Daoy (cell line): ENCODE measurements around the gene OTX1. TPM values are rescaled to one million over a fixed set of nuclear protein-coding genes. Genes with fewer than 3 reads are reported as not detected.
"Not testable (repeated sequence)": the region's sequence is repeated elsewhere in the genome, so short reads cannot be mapped to it uniquely, and the experiment has no call there.

Experiments used
- DNase-seq: peaks from one replicate; pipeline ENCODE4 v3.0.0-alpha.2; 2015; ENCODE audit warnings: low read depth
- total RNA-seq: library from RNA; depleted of rRNA; stranded (reverse); fragments of >200 nt; shearing (Covaris generic); gene quantifications from 2 replicates; pipeline ENCODE4 v1.2.3, GENCODE V29; 2014

Gene OTX1
- total RNA-seq, 1 experiment from 2014 or later = 0.17 TPM

DNA sequence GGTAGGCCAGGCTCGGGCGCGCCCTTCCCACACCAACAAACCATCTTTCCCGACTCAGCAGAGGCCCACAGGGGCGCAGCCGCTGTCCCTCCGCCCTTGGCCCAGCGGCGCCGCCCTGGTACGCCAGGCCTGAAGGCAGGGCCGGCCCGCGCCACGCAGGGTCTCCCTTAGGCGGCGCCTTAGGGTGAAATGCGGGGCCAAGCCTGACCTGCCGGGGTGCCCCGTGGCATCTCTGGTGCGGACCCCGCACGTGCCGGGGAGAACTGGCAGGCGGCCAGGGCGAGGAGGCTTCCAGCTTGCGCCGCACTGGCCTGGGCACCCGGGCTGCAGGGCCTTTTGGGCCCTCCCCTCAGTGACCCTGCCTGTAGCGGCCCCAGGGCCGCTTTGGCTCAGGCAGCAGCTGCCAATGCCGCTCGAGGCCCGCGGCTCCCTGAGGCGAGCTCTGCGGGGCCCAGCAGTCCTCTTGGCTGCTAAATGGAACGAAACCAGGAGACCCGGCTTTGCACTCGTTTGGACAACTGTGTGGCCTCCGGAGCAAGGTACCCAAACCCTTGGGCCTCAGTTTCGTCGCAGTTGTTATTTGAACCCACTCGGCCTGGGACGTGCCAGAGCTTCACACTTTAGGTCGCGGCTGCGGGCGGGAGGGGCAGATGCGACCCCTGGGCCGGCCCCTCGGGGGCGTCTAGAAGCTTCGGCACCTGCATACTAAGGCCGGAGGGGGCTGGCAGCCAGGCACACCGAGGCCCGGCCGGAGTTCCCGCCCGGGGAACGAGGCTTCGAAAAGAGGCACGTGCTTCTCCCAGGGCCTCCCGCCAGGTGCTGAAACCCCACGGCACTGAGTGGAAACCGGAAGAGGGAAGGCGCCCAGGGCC is 8.5 kb downstream of the OTX1 start:
- DNase-seq = no peak

DNA sequence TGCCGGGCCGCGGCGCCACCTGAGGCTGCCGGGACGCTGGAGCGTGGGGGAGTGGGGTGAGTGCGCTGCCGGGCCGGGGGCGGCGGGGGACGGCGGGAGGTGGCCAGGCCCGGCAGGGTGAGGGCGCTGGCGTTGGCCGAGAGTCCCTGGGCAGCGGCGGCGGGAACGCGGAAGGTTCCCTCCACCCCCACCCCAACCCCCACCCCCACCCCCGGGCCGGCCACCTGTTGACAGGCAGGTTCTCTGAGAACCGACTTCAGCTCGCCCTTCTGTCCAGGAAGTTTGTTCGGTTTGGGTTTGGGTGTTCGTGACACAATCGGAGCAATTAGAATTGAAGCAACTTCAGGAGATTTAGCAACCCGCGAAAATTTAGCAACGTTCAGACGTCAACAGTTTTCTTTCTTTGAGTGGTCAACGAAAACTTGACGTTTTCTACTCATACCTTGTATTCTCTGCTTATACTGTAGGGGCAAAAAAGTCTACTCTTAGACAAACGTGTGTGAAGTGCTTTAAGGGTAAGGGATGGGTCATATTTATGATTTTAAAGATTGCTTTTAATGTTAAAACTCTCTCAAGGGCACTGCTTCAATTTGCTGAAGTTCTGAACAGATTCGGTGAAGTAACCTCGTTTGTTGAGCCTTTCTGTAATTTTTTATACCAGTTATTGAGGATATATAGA is 9.3 kb downstream of the OTX1 start:
- no peak for DNase-seq

DNA sequence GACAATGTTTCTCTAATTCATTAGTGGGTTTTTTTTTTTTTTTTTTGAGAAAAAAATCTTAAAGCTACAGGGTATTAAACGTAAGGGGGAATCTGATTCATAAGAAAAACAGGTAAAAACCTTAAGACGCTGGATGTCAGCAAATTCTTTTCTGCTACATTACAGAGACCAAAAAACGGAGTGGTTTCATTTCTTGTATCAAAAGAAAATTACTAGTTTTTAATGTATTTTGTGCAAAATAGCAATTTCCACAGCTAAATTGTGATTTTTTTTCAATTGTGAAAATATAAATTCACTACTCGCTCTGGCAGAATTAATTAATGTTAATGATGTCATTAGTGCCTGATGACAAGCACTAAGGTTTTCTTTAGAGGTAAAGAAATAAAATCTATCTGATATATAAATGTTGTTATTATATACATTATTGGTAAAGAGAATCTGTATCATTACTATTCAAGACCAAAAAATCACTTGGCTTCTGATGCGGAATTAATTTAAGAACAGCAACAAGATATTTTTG is 9.9 kb downstream of the OTX1 start:
- DNase-seq = no peak

GRCh38 chr2:63064197-63064596 is 13.6 kb downstream of the OTX1 start:
- no peak for DNase-seq

- no peak for DNase-seq
Observed at GRCh38 chr2:63064661-63065060, 14.0 kb downstream of the OTX1 start.

GRCh38 chr2:63066265-63066664 is 15.6 kb downstream of the OTX1 start:
- no peak for DNase-seq

DNA sequence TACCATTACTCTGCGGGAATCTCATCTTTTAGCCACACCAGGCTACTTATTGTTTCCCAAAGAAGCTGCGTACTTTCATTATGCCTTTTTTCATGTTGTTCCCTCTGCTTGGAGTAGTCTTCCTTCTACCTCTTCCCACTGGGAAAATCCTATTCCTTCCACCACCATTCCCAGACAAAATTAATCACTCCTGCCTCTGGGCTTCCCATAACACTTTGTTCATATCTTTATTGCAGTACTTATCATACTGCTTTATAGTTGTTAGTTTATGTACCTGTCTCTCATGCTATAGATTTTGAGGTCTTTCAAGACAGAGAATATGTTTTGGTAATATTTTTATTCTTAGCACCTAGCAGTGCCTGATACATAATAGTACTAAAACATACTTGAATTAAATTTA is 16.2 kb downstream of the OTX1 start:
- DNase-seq = no peak

DNA sequence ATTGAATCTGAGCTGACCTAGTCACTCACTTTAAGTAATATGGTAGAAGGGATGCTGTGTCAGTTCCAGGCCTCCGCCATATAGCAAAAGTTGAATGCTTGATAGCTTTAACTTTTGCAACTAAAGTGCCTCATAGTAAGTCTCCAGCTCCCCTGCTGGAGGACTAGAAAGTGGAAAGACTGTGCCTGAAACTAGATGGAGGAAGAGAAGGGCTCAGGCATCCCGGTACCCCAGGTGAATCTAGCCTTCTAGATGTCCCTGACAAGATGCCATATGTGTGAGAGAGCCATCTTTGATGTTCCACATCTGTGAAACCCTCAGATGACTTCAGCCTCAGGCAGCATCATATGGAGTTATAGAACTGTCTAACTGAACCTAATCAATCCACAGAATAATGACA is 21.0 kb downstream of the OTX1 start:
- no peak for DNase-seq

- DNase-seq = no peak
Observed at GRCh38 chr2:63073994-63074393, 23.4 kb downstream of the OTX1 start.

GRCh38 chr2:63074399-63074798 is 23.8 kb downstream of the OTX1 start:
- not testable (repeated sequence) for DNase-seq

- peak; percentile 21 for DNase-seq
Observed at GRCh38 chr2:63078852-63079606, 28.4 kb downstream of the OTX1 start.

DNA sequence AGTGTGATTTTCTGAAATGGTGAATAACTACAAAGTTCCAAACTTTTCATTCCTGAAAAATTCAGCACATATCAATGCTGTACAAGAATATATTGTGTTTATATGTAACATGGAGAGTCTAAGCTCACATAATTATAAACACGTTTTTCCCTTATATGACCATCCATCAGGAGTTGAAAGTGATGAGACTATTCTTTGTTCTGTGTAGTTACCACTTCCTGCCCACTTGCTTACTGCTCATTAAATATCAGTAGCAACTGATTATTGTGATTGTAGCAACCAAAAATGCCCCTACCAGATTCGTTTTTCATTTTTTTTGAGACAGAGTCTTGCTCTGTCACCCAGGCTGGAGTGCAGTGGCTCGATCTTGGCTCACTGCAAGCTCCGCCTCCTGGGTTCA is 30.8 kb downstream of the OTX1 start:
- no peak for DNase-seq

- DNase-seq = no peak
Observed at GRCh38 chr2:63086687-63087086, 36.1 kb downstream of the OTX1 start.

DNA sequence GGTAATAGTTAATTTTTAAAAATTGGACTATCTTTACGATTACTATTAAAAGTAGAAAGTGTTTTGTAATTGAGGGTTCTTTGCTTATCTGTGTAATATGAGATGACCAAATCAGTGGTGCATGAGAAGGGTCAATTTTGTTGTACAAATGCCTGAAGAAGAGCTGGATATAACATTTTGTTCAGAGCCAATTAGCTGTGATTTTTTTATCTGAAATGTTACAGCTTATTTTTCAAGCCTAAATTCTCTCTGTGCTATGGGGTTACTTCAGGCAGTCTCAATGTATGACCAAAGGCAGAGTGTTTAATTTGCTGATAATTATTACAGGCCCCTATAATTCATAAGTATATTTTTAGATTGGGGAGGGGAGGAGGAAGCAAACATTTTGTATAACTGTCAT is 41.8 kb downstream of the OTX1 start:
- DNase-seq = no peak

- DNase-seq = no peak
Observed at GRCh38 chr2:63092857-63093256, 42.2 kb downstream of the OTX1 start.

- DNase-seq = no peak
Observed at GRCh38 chr2:63093502-63093901, 42.9 kb downstream of the OTX1 start.

DNA sequence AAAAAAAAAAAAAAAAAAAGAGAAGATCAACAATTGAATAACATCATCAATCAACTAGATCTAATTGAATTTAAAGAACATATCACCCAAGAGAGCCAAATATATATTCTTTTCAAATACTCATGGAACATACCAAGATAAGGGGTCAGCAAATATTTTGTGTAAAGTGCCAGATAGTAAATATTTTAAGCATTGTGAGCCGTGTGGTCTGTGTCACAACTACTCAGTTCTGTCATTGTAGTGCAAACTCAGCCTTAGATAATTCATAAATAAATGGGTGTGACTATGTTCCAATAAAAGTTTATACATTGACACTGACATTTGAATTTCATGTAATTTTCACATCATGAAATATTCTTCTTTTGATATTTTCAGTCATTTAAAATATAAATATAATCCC is 45.9 kb downstream of the OTX1 start:
- no peak for DNase-seq

DNA sequence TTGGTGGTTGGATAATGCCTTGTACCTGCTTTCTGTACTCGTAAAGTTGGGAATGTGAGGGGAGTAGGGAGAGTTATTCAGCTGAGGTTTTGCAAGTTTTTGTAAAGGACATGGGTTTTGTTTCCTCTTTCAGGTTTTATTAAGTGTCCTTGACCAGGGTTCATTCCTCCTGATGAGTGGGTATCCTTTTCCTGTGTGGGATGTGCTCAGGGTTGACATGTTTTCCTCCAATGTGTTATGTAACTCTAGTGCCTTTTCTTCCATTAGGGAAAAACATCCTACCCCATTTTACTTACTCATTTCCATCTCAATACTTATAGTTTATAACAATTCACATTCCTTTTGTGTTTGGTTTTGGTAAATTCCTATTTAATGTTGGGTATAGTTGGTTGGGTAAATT is 48.4 kb downstream of the OTX1 start:
- DNase-seq = no peak

DNA sequence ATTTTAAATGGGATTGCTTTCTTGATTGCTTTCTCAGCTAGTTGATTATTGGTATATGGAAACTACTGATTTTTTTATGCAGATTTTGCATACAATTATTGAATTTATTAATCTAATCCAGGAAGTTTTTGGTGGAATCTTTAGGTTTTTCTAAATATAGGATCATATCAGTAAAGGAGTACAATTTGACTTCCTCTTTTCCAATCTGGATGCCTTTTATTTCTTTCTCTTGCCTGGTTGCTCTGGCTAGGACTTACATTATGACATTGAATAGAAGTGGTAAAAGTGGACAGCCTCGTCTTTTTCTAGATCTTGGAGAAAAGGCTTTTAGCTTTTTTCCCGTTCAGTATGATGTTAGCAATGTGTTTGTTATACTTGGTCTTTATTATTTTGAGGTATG is 51.3 kb downstream of the OTX1 start:
- DNase-seq = no peak

GRCh38 chr2:63104482-63104881 is 53.9 kb downstream of the OTX1 start:
- DNase-seq = no peak
